Measurements from ENCODE around the gene SPC25. TPM values are rescaled to one million over a fixed set of nuclear protein-coding genes. Genes with fewer than 3 reads are reported as not detected.
"Not testable (repeated sequence)": the region's sequence is repeated elsewhere in the genome, so short reads cannot be mapped to it uniquely, and the experiment has no call there.

Gene SPC25, protein sequence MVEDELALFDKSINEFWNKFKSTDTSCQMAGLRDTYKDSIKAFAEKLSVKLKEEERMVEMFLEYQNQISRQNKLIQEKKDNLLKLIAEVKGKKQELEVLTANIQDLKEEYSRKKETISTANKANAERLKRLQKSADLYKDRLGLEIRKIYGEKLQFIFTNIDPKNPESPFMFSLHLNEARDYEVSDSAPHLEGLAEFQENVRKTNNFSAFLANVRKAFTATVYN
- total RNA-seq = 1 to 10 TPM in 2 of 4 donors, not detected in 2; 1.1 to 6.6 TPM

DNA sequence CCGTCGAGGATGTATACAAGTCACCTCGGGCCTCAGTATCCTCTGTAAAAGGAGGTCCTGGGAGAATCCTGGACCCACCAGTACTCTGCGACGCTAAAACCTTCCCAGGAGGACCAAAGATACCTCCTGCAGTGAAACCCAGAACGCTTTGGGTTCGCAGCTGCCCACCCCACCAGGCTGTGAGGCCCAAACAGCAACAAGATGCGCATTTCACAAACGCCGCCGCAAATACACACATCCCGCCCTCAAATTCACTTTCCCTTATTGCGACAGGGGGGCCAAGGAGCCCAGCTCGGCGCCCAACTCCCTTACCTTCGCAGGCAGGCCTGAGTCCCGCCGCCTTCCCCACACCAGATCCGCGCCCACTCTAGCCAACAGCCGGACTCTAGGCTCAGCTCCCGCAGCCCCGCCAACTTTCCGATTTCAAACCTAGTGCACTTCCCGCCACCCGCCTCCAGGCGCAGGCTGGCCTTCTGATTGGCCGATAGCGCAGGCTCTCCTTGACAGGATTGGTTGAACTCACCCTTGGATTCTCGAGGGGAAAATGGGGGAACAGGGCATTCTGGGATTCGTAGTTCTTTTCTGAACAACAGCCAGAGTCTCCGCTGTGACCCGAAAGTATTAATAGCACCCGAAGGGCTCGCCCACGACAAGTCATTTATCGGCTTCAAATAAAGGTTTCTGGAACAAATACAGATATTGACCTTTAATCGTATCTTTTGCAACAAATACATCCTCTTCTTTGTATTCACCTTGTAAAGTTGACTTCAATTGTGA lies at the start of gene SPC25:
TSS of gene SPC25 (minus strand) at position 425 of the 777 bp plus-strand sequence. CDS start 911 bp downstream, outside the sequence.
- Histone ChIP-seq H3K27ac (no peak within 1 kb of the TSS), H3K4me3 (peak within 1 kb of the TSS; percentile 41 to 69 (median 56)), H3K36me3 (no peaks in the 10 kb centered on the region), H3K27me3 (no peaks in the 10 kb centered on the region), H3K9me3 (no peaks in the 10 kb centered on the region), H3K4me1 (peaks cover 0 to 8% (median 0%) of the 10 kb centered on the region in 4 donors)
- TF ChIP-seq, protein P1, sequence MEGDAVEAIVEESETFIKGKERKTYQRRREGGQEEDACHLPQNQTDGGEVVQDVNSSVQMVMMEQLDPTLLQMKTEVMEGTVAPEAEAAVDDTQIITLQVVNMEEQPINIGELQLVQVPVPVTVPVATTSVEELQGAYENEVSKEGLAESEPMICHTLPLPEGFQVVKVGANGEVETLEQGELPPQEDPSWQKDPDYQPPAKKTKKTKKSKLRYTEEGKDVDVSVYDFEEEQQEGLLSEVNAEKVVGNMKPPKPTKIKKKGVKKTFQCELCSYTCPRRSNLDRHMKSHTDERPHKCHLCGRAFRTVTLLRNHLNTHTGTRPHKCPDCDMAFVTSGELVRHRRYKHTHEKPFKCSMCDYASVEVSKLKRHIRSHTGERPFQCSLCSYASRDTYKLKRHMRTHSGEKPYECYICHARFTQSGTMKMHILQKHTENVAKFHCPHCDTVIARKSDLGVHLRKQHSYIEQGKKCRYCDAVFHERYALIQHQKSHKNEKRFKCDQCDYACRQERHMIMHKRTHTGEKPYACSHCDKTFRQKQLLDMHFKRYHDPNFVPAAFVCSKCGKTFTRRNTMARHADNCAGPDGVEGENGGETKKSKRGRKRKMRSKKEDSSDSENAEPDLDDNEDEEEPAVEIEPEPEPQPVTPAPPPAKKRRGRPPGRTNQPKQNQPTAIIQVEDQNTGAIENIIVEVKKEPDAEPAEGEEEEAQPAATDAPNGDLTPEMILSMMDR (IDR thresholded peaks at IDR 0.05) = peak in 3 of 6 experiments; percentile 11 to 34 (median 21)
- no peak for TF ChIP-seq POLR2A (IDR thresholded peaks at IDR 0.05)
- DNase-seq = peak; percentile 79 to 93 (median 88)

DNA sequence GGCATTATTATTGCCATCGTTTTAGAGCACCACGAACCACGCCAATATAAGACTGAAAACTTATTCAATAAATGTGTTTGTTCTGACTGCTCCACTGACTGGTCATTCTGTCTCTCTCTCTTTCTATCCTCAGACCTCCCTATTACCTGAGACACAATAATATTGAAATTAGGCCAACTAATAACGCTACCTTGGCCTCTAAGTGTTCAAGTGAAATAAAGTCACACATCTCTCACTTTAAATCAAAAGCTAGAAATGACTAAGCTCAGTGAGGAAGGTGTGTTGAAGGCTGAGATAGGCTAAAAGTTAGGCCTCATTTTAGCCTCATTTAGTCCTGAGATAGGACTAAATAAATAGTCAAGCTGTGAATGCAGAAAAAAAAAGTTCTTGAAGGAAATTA lies 49.7 kb upstream of the SPC25 start:
- no peak for DNase-seq
- TF ChIP-seq, protein P1 (IDR thresholded peaks at IDR 0.05) = no peak
- no peak for TF ChIP-seq POLR2A (IDR thresholded peaks at IDR 0.05)
- H3K9me3 ChIP-seq = no peaks in the 10 kb centered on the region
- H3K4me3 ChIP-seq = no peak overlapping the region
- no peaks in the 10 kb centered on the region for H3K4me1 ChIP-seq
- H3K27ac ChIP-seq = no peak overlapping the region
- no peaks in the 10 kb centered on the region for H3K27me3 ChIP-seq
- no peaks in the 10 kb centered on the region for H3K36me3 ChIP-seq

DNA sequence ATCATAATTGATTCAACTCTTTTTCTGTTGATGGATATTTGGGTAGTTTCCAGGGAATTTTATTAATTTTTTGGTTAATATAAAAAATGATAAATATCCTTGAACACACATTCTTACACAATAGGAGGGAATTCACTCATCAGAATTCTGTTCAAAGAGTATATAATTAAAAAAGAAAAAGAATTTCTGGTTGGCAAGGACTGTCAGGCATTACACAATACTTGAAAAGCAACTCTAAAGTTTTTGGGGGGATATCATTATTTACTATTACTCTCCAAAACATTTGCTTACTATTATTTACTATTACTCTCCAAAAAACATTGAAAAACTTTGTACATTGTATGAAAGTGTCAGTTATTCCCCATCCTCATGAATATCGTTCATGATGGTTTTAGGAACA lies 48.8 kb upstream of the SPC25 start:
- Histone ChIP-seq H3K4me3 (no peak overlapping the region), H3K4me1 (no peaks in the 10 kb centered on the region), H3K9me3 (no peaks in the 10 kb centered on the region), H3K27me3 (no peaks in the 10 kb centered on the region), H3K36me3 (no peaks in the 10 kb centered on the region), H3K27ac (no peak overlapping the region)
- TF ChIP-seq, protein P1 (IDR thresholded peaks at IDR 0.05) = no peak
- no peak for TF ChIP-seq POLR2A (IDR thresholded peaks at IDR 0.05)
- DNase-seq = no peak

DNA sequence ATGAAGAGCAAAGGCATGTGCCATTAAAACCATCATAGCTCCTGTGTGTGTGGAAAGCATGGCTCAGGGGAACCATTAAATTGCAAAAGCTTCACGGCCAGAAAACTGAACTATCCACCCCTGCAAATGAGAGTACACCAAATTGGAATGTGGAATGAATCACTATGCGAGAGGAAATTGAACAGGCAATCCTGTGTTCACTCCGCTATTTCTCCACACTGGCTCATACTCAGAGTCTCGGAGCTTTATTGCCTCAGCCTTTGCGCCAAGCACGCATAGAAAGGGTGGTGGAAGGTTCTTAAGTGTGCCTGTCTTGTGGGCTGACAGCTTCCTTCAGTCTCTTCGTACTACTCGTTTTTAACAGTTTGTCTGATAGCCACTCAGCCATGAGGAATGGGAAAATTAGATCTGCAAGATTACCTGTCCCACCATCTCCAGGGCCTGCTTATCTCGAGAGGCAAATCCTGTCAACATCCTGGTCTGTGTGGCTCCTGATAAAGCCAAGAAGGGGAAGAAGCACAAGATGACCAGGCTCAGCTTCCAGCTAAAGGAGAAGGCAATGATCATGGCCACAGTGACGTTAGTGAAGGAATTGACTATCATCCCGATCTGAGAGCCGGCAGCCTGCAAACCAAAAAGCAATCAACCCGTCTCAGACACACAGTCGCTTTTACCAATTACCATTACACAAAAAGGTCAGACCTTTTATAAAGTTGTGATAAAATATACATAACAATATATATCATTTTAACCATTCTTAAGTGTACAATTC lies 45.8 kb upstream of the SPC25 start:
- Histone ChIP-seq H3K27me3 (no peaks in the 10 kb centered on the region), H3K9me3 (no peaks in the 10 kb centered on the region), H3K4me1 (no peaks in the 10 kb centered on the region), H3K27ac (no peak overlapping the region), H3K4me3 (no peak overlapping the region), H3K36me3 (no peaks in the 10 kb centered on the region)
- no peak for TF ChIP-seq POLR2A (IDR thresholded peaks at IDR 0.05)
- TF ChIP-seq, protein P1 (IDR thresholded peaks at IDR 0.05) = no peak
- no peak for DNase-seq

DNA sequence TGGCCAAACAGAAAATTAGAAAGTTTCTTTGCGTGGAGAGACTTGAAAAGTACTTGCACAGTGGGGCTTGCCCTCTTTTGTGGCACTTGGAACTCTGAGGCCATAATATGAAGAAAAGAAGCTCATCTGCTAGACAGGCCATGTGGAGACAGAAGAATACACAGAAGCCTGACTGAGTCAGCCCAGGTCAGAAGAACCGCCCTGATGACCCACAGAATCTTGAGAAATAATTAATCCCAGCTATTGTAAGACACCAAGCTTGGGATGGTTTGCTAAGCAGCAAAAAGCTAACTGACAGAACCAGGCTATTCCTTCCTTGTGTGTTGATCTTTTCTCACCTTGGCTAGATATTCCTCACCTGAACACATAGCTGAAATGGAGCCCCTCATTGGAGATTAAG lies 44.6 kb upstream of the SPC25 start:
- H3K4me1 ChIP-seq = no peaks in the 10 kb centered on the region
- H3K27ac ChIP-seq = no peak overlapping the region
- no peaks in the 10 kb centered on the region for H3K36me3 ChIP-seq
- no peak for TF ChIP-seq POLR2A (IDR thresholded peaks at IDR 0.05)
- TF ChIP-seq, protein P1 (IDR thresholded peaks at IDR 0.05) = no peak
- no peaks in the 10 kb centered on the region for H3K9me3 ChIP-seq
- no peak overlapping the region for H3K4me3 ChIP-seq
- no peak for DNase-seq
- no peaks in the 10 kb centered on the region for H3K27me3 ChIP-seq

DNA sequence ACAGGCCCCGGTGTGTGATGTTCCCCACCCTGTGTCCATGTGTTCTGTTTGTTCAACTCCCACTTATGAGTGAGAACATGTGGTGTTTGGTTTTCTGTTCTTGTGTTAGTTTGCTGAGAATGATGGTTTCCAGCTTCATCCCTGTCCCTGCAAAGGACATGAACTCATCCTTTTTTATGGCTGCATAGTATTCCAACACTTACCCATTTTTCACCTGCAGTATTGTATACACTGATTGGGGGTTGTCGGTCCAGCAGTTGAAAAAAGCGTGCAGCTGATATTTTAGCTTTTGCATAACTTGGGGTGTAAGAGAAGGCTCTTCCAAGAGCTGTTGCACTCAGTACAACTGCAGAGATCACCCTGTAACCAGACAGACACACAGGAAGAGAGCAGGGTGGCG lies 41.9 kb upstream of the SPC25 start:
- not testable (repeated sequence) for DNase-seq, H3K9me3 ChIP-seq, H3K36me3 ChIP-seq, H3K27ac ChIP-seq, H3K4me1 ChIP-seq, H3K4me3 ChIP-seq, H3K27me3 ChIP-seq

All from Peyer's patch (tissue), 4 donors.